HepG2 (cell line): ENCODE data around the gene VCP. TPM values are rescaled to one million over a fixed set of nuclear protein-coding genes. Genes with fewer than 3 reads are reported as not detected.
A peak's percentile ranks its signal among the peaks of the same experiment; 100 is the strongest.

Experiments used
- AGO1 ChIP-seq: fragments of 200-400 bp; formaldehyde crosslinking; IDR thresholded peaks from 2 replicates; pipeline ENCODE4 v1.6.1; 2017; ENCODE audit warnings: mild to moderate bottlenecking, low read depth, low read length, moderate library complexity; ENCODE audit not compliant: poor library complexity, severe bottlenecking
- ARID2 ChIP-seq: sonication (generic); formaldehyde crosslinking; IDR thresholded peaks from 2 replicates; pipeline ENCODE4 v1.8.1; 2022; ENCODE audit warnings: mild to moderate bottlenecking, missing genetic modification reagents, borderline replicate concordance
- DMAP1 ChIP-seq: IDR thresholded peaks from 2 replicates; pipeline ENCODE4 v1.6.1; 2016
- GABPA ChIP-seq, 2 experiments: IDR thresholded peaks; 2 replicates each; pipeline ENCODE4 v1.6.1; 2011 to 2016; ENCODE audit warnings: low read depth in 2 of 2, low read length in 1 of 2, missing biosample characterization in 1 of 2, missing genetic modification characterization in 1 of 2
- KDM5A ChIP-seq: fragments of 200-600 bp; sonication (generic); IDR thresholded peaks from 2 replicates; pipeline ENCODE4 v1.7.0; 2018; ENCODE audit warnings: antibody characterized with exemption, mild to moderate bottlenecking, low read length, borderline replicate concordance
- MTA3 ChIP-seq: sonication (generic); formaldehyde crosslinking; IDR thresholded peaks from 2 replicates; pipeline ENCODE4 v1.4.0; 2020; ENCODE audit warnings: missing genetic modification reagents
- MXD4 ChIP-seq: IDR thresholded peaks from 2 replicates; pipeline ENCODE4 v1.6.1; 2016; ENCODE audit warnings: mild to moderate bottlenecking, missing biosample characterization, missing genetic modification reagents
- PAF1 ChIP-seq: IDR thresholded peaks from 2 replicates; pipeline ENCODE4 v1.6.1; 2016; ENCODE audit warnings: missing genetic modification reagents, missing compliant biosample characterization
- PHF21A ChIP-seq: sonication (generic); formaldehyde crosslinking; IDR thresholded peaks from 2 replicates; pipeline ENCODE4 v1.5.0; 2020; ENCODE audit warnings: mild to moderate bottlenecking, missing genetic modification reagents
- SAFB2 ChIP-seq: sonication (generic); formaldehyde crosslinking; IDR thresholded peaks from 2 replicates; pipeline ENCODE4 v1.5.1; 2020; ENCODE audit warnings: missing genetic modification reagents, low read depth, mild to moderate bottlenecking, borderline replicate concordance
- SKI ChIP-seq: fragments of 450-650 bp; IDR thresholded peaks from one replicate; pipeline ENCODE4 v1.6.1; 2018; ENCODE audit warnings: mild to moderate bottlenecking; ENCODE audit not compliant: partially characterized antibody
- SNAPC2 ChIP-seq: sonication (generic); formaldehyde crosslinking; IDR thresholded peaks from 2 replicates; pipeline ENCODE4 v1.8.1; 2022; ENCODE audit warnings: mild to moderate bottlenecking, missing genetic modification reagents
- SRSF9 ChIP-seq: fragments of 200-400 bp; formaldehyde crosslinking; IDR thresholded peaks from 2 replicates; pipeline ENCODE4 v1.6.1; 2018; ENCODE audit warnings: borderline replicate concordance, mild to moderate bottlenecking, low read depth, low read length; ENCODE audit not compliant: insufficient read depth, poor library complexity, severe bottlenecking
- TOE1 ChIP-seq: sonication (generic); formaldehyde crosslinking; IDR thresholded peaks from 2 replicates; pipeline ENCODE4 v1.4.0; 2020; ENCODE audit warnings: mild to moderate bottlenecking, missing genetic modification reagents
- ZBTB20 ChIP-seq: sonication (generic); formaldehyde crosslinking; IDR thresholded peaks from 2 replicates; pipeline ENCODE4 v1.8.1; 2023; ENCODE audit warnings: missing genetic modification reagents, low read depth, mild to moderate bottlenecking, borderline replicate concordance
- ZBTB21 ChIP-seq: sonication (generic); formaldehyde crosslinking; IDR thresholded peaks from 2 replicates; pipeline ENCODE4 v1.4.0; 2020; ENCODE audit warnings: missing genetic modification reagents
- ZFYVE20 ChIP-seq: sonication (generic); formaldehyde crosslinking; IDR thresholded peaks from 2 replicates; pipeline ENCODE4 v1.8.0; 2023; ENCODE audit warnings: low read depth, mild to moderate bottlenecking, moderate library complexity, missing genetic modification reagents, borderline replicate concordance
- ZNF33B ChIP-seq: sonication (generic); formaldehyde crosslinking; IDR thresholded peaks from 2 replicates; pipeline ENCODE4 v1.5.1; 2020; ENCODE audit warnings: mild to moderate bottlenecking, missing genetic modification reagents
- ZNF343 ChIP-seq: sonication (generic); formaldehyde crosslinking; IDR thresholded peaks from 2 replicates; pipeline ENCODE4 v1.4.0; 2020; ENCODE audit warnings: mild to moderate bottlenecking, missing genetic modification reagents
- ZNF496 ChIP-seq: sonication (generic); formaldehyde crosslinking; IDR thresholded peaks from 2 replicates; pipeline ENCODE4 v1.8.1; 2023; ENCODE audit warnings: mild to moderate bottlenecking, moderate library complexity, missing genetic modification reagents; ENCODE audit not compliant: insufficient replicate concordance
- ZNF549 ChIP-seq: sonication (generic); formaldehyde crosslinking; IDR thresholded peaks from 2 replicates; pipeline ENCODE4 v1.5.0; 2020; ENCODE audit warnings: missing genetic modification reagents
- ZNF607 ChIP-seq: sonication (generic); formaldehyde crosslinking; IDR thresholded peaks from 2 replicates; pipeline ENCODE4 v1.5.1; 2020; ENCODE audit warnings: missing genetic modification reagents, mild to moderate bottlenecking, borderline replicate concordance
- polyA plus RNA-seq, 8 experiments: library from polyadenylated mRNA; depleted of rRNA in 3 of 8; stranded (reverse) in 7 of 8; unstranded in 1 of 8; fragments of >200 nt; fragmentation: Illumina TruSeq in 4 of 8; extraction: Trizol in 4 of 8; gene quantifications; 2 replicates each; pipeline versions ENCODE4 v1.2.1 to v1.2.3, GENCODE V29; 2011 to 2016; ENCODE audit warnings: low read depth in 4 of 8, missing spikeins in 1 of 8, mixed read lengths in 1 of 8; ENCODE audit not compliant: insufficient read depth in 1 of 8
- total RNA-seq, 5 experiments: library from RNA; depleted of rRNA; stranded (reverse); fragments of >200 nt; fragmentation: Illumina TruSeq; extraction: Trizol; gene quantifications; 2 replicates each; pipeline ENCODE4 v1.2.3, GENCODE V29; 2016; ENCODE audit warnings: low read depth in 1 of 5
- TF ChIP-seq, protein P1 (sequence below): sonication (generic); formaldehyde crosslinking; IDR thresholded peaks from 2 replicates; pipeline ENCODE4 v1.4.0; 2020; ENCODE audit warnings: missing genetic modification reagents, mild to moderate bottlenecking, borderline replicate concordance
- TF ChIP-seq, protein P2 (sequence below): sonication (generic); formaldehyde crosslinking; IDR thresholded peaks from 2 replicates; pipeline ENCODE4 v1.5.1; 2020; ENCODE audit warnings: missing genetic modification reagents, mild to moderate bottlenecking, borderline replicate concordance
- TF ChIP-seq, protein P3 (sequence below): sonication (generic); formaldehyde crosslinking; IDR thresholded peaks from 2 replicates; pipeline ENCODE4 v1.4.0; 2020; ENCODE audit warnings: mild to moderate bottlenecking, missing genetic modification reagents

VCP gene
- total and polyA plus RNA-seq, 2 of the 13 experiments (the other 11 are each of a cell fraction or from before 2014, with no cell fraction given): 143 to 391 TPM

DNA sequence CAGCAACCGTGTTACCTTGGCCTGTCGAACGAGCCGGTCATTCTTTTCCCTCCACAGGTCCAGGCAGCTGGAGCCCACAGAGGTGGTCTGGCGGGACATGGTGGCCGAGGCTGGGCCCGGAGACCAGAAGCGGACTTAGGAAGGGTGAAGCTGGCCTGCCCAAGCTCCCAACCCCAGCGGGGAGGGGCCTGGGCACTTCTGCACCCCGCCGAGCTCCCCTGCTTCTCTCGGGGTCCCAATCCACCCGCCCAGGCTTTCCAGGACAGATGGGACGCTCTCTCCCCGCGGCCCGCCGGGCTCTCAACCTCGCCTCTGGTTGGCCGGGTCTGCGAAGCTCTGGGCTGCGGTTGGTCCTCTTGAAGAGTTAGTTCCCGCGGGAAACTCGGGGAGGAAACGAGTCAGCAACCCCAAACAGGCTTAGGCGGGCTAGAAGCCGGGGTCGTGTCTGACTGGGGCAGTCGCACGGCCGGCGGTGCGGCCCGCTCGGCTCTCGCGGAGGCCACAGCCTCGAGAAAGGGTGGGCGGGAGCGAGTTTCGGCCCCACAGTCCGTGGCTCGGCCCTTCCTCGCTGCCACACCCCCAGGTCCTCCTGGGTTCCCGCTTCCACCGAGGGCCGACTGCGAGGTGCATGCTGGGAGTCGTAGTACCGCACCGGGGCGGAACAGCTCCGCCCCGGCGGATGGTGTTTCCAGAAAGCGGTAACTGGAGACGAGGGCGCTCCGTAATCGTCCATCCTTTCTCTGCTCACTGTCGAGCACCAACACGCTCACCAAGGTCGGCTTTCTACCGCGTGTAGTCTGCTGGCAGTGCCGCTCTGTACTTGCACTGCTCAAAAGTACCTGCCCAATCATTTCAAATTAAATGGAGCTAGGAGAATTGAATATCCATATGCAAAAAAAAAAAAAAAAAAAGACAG lies 7.3 kb upstream of the VCP start, which contains the start of gene FANCG (continued):
- TF ChIP-seq, protein P1, sequence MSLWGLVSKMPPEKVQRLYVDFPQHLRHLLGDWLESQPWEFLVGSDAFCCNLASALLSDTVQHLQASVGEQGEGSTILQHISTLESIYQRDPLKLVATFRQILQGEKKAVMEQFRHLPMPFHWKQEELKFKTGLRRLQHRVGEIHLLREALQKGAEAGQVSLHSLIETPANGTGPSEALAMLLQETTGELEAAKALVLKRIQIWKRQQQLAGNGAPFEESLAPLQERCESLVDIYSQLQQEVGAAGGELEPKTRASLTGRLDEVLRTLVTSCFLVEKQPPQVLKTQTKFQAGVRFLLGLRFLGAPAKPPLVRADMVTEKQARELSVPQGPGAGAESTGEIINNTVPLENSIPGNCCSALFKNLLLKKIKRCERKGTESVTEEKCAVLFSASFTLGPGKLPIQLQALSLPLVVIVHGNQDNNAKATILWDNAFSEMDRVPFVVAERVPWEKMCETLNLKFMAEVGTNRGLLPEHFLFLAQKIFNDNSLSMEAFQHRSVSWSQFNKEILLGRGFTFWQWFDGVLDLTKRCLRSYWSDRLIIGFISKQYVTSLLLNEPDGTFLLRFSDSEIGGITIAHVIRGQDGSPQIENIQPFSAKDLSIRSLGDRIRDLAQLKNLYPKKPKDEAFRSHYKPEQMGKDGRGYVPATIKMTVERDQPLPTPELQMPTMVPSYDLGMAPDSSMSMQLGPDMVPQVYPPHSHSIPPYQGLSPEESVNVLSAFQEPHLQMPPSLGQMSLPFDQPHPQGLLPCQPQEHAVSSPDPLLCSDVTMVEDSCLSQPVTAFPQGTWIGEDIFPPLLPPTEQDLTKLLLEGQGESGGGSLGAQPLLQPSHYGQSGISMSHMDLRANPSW: no peak
- TF ChIP-seq, protein P2, sequence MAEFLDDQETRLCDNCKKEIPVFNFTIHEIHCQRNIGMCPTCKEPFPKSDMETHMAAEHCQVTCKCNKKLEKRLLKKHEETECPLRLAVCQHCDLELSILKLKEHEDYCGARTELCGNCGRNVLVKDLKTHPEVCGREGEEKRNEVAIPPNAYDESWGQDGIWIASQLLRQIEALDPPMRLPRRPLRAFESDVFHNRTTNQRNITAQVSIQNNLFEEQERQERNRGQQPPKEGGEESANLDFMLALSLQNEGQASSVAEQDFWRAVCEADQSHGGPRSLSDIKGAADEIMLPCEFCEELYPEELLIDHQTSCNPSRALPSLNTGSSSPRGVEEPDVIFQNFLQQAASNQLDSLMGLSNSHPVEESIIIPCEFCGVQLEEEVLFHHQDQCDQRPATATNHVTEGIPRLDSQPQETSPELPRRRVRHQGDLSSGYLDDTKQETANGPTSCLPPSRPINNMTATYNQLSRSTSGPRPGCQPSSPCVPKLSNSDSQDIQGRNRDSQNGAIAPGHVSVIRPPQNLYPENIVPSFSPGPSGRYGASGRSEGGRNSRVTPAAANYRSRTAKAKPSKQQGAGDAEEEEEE (CRISPR knock-in tag): no peak
- TF ChIP-seq SRSF9 (no peak), AGO1 (peak; percentile 48), ARID2 (CRISPR knock-in tag) (0 out of 2 replicates have a peak, but pooled peaks have one; percentile 54), ZNF549 (no peak; the same call in 1 of the 2 replicates), MTA3 (CRISPR knock-in tag) (no peak), SAFB2 (CRISPR knock-in tag) (no peak), ZBTB20 (no peak), ZNF343 (CRISPR knock-in tag) (0 out of 2 replicates have a peak, but pooled peaks have one; percentile 40), TOE1 (CRISPR knock-in tag) (no peak), ZNF607 (CRISPR knock-in tag) (peak; percentile 61), ZBTB21 (CRISPR knock-in tag) (no peak), ZFYVE20 (CRISPR knock-in tag) (no peak), SNAPC2 (CRISPR knock-in tag) (peak; percentile 90), PAF1 (CRISPR knock-in tag) (no peak), KDM5A (peak; percentile 86), DMAP1 (CRISPR knock-in tag) (peak; percentile 79; the same call in 1 of the 2 replicates), MXD4 (CRISPR knock-in tag) (peak; percentile 56; the same call in 1 of the 2 replicates), GABPA (IDR thresholded peaks at IDR 0.05; ENCODE audit: low read depth, low read length) (no peak), GABPA (CRISPR knock-in tag; IDR thresholded peaks at IDR 0.05; ENCODE audit: low read depth) (peak; percentile 85), PHF21A (CRISPR knock-in tag) (peak; percentile 58), ZNF496 (CRISPR knock-in tag) (no peak), ZNF33B (CRISPR knock-in tag) (no peak), SKI (peak; percentile 30)
- TF ChIP-seq, protein P3, sequence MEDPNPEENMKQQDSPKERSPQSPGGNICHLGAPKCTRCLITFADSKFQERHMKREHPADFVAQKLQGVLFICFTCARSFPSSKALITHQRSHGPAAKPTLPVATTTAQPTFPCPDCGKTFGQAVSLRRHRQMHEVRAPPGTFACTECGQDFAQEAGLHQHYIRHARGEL (CRISPR knock-in tag): no peak
